Gastroesophageal sphincter (tissue), 3 donors: ENCODE data around the gene COL28A1.

Experiments
- CTCF ChIP-seq, 4 experiments: fragments of 200-600 bp in 2 of 4; fragments of 450-650 bp in 2 of 4; sonication (generic) in 1 of 4; IDR thresholded peaks; one replicate each; pipeline ENCODE4 v1.5.1; 2017 to 2019; ENCODE audit warnings: antibody characterized with exemption in 4 of 4, mild to moderate bottlenecking in 2 of 4, moderate library complexity in 2 of 4
- POLR2A ChIP-seq, 2 donors: fragments of 450-650 bp; IDR thresholded peaks; one replicate each; pipeline ENCODE4 v1.6.1; 2017; ENCODE audit warnings: antibody characterized with exemption in 2 of 2, mild to moderate bottlenecking in 2 of 2, moderate library complexity in 1 of 2

- TF ChIP-seq POLR2A (IDR thresholded peaks at IDR 0.05) (no peak), CTCF (IDR thresholded peaks at IDR 0.05) (no peak)
Observed at GRCh38 chr7:7565018-7565680, 29.5 kb upstream of the COL28A1 start.
